ENCODE measurements around the gene UBE2H. TPM values are rescaled to one million over a fixed set of nuclear protein-coding genes. Genes with fewer than 3 reads are reported as not detected.
A peak's percentile ranks its signal among the peaks of the same experiment; 100 is the strongest.
"Not testable (repeated sequence)": the region's sequence is repeated elsewhere in the genome, so short reads cannot be mapped to it uniquely, and the experiment has no call there.

Gene UBE2H
- total and polyA plus RNA-seq, 4 donors, result 71.0 to 118 (median 97.7) TPM

GRCh38 chr7:129843365-129843898 lies 109.3 kb downstream of the UBE2H start:
- no peak overlapping the region for H3K4me3 ChIP-seq (ENCODE audit: low read depth, low read length)
- no peak overlapping the region for H3K27ac ChIP-seq (ENCODE audit: low read depth, low read length)
- H3K36me3 ChIP-seq (ENCODE audit: control insufficient read depth, insufficient read depth, low read length), result no peaks in the 10 kb centered on the region
- H3K4me1 ChIP-seq (ENCODE audit: control insufficient read depth, insufficient read depth, low read length), result no peaks in the 10 kb centered on the region
- WGBS (ENCODE audit: insufficient coverage), result 32% methylated on average over 7 of the region's 12 CpGs
- H3K27me3 ChIP-seq (ENCODE audit: control insufficient read depth, insufficient read depth, low read length), result no peaks in the 10 kb centered on the region
- H3K9me3 ChIP-seq (ENCODE audit: control insufficient read depth, insufficient read depth, low read length), result no peaks in the 10 kb centered on the region
- peak in 2 of 6 donors; percentile 38 to 47 for DNase-seq (ENCODE audit: low read depth in 4 of 6, low spot score in 6 of 6)

- Histone ChIP-seq H3K27me3 (ENCODE audit: control insufficient read depth, insufficient read depth, low read length) (no peaks in the 10 kb centered on the region), H3K4me1 (ENCODE audit: control insufficient read depth, insufficient read depth, low read length) (no peaks in the 10 kb centered on the region), H3K36me3 (ENCODE audit: control insufficient read depth, insufficient read depth, low read length) (no peaks in the 10 kb centered on the region), H3K9me3 (ENCODE audit: control insufficient read depth, insufficient read depth, low read length) (no peaks in the 10 kb centered on the region), H3K27ac (ENCODE audit: low read depth, low read length) (no peak overlapping the region), H3K4me3 (ENCODE audit: low read depth, low read length) (no peak overlapping the region)
- no peak for DNase-seq (ENCODE audit: low read depth in 4 of 6, low spot score in 6 of 6)
- WGBS (ENCODE audit: insufficient coverage), result 95% methylated on average over 3 of the region's 3 CpGs
Measured at GRCh38 chr7:129841465-129841864, 111.3 kb downstream of the UBE2H start.

- 100% methylated on average over 1 of the region's 4 CpGs for WGBS (ENCODE audit: insufficient coverage)
- Histone ChIP-seq H3K4me1 (ENCODE audit: control insufficient read depth, insufficient read depth, low read length) (peaks cover 3% of the 10 kb centered on the region), H3K36me3 (ENCODE audit: control insufficient read depth, insufficient read depth, low read length) (peaks cover 3% of the 10 kb centered on the region), H3K4me3 (ENCODE audit: low read depth, low read length) (no peak overlapping the region), H3K27ac (ENCODE audit: low read depth, low read length) (no peak overlapping the region), H3K9me3 (ENCODE audit: control insufficient read depth, insufficient read depth, low read length) (no peaks in the 10 kb centered on the region), H3K27me3 (ENCODE audit: control insufficient read depth, insufficient read depth, low read length) (no peaks in the 10 kb centered on the region)
- no peak for DNase-seq (ENCODE audit: low read depth in 4 of 6, low spot score in 6 of 6)
Measured at GRCh38 chr7:129840757-129841156, 112.0 kb downstream of the UBE2H start.

GRCh38 chr7:129836983-129837382 lies 115.8 kb downstream of the UBE2H start:
- H3K27ac ChIP-seq (ENCODE audit: low read depth, low read length), result no peak overlapping the region
- H3K4me1 ChIP-seq (ENCODE audit: control insufficient read depth, insufficient read depth, low read length), result peaks cover 8% of the 10 kb centered on the region
- H3K36me3 ChIP-seq (ENCODE audit: control insufficient read depth, insufficient read depth, low read length), result peaks cover 3% of the 10 kb centered on the region
- no peaks in the 10 kb centered on the region for H3K27me3 ChIP-seq (ENCODE audit: control insufficient read depth, insufficient read depth, low read length)
- WGBS (ENCODE audit: insufficient coverage), result 44% methylated on average over 1 of the region's 3 CpGs
- no peak overlapping the region for H3K4me3 ChIP-seq (ENCODE audit: low read depth, low read length)
- H3K9me3 ChIP-seq (ENCODE audit: control insufficient read depth, insufficient read depth, low read length), result no peaks in the 10 kb centered on the region
- DNase-seq (ENCODE audit: low read depth in 4 of 6, low spot score in 6 of 6), result no peak

- Histone ChIP-seq H3K4me3 (ENCODE audit: low read depth, low read length) (no peak overlapping the region), H3K4me1 (ENCODE audit: control insufficient read depth, insufficient read depth, low read length) (peaks cover 18% of the 10 kb centered on the region), H3K27me3 (ENCODE audit: control insufficient read depth, insufficient read depth, low read length) (no peaks in the 10 kb centered on the region), H3K27ac (ENCODE audit: low read depth, low read length) (no peak overlapping the region), H3K9me3 (ENCODE audit: control insufficient read depth, insufficient read depth, low read length) (no peaks in the 10 kb centered on the region), H3K36me3 (ENCODE audit: control insufficient read depth, insufficient read depth, low read length) (peaks cover 6% of the 10 kb centered on the region)
- peak in 1 of 6 donors; percentile 52 for DNase-seq (ENCODE audit: low read depth in 4 of 6, low spot score in 6 of 6)
- 40% methylated on average over 5 of the region's 6 CpGs for WGBS (ENCODE audit: insufficient coverage)
Measured at GRCh38 chr7:129835569-129835968, 117.2 kb downstream of the UBE2H start.

GRCh38 chr7:129833353-129833752 lies 119.4 kb downstream of the UBE2H start:
- H3K4me3 ChIP-seq (ENCODE audit: low read depth, low read length); H3K27me3 ChIP-seq (ENCODE audit: control insufficient read depth, insufficient read depth, low read length); H3K27ac ChIP-seq (ENCODE audit: low read depth, low read length); DNase-seq (ENCODE audit: low read depth in 4 of 6, low spot score in 6 of 6); H3K9me3 ChIP-seq (ENCODE audit: control insufficient read depth, insufficient read depth, low read length): not testable (repeated sequence)
- WGBS (ENCODE audit: insufficient coverage), result 88% methylated on average over 4 of the region's 6 CpGs
- Histone ChIP-seq H3K4me1 (ENCODE audit: control insufficient read depth, insufficient read depth, low read length) (peaks cover 29% of the 10 kb centered on the region), H3K36me3 (ENCODE audit: control insufficient read depth, insufficient read depth, low read length) (peaks cover 11% of the 10 kb centered on the region)

DNA sequence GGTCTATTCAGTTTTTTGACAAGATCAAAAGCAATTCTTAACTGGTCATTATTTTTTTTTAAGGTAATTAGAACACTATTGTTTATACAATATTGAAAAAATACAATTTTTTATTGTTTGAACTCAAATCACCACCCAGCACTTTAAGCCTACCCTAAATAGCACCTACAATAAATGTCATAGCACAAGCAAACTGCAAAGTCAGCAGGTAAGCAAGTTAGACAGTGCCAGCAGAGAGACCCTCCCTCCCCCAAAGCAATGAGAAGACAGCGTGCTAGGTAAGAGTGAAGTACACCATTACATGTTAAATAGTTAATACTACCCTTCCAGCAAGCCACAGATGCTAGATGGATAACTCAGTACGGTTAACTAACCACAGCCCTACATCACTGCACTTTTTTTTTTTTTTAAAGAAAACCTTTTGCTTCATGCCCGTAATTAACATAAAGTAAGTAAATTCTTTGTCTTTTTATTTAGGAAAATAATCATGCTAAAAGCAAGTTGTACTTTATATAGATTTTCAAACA lies 120.0 kb downstream of the UBE2H start:
- Histone ChIP-seq H3K4me1 (ENCODE audit: control insufficient read depth, insufficient read depth, low read length) (peaks cover 29% of the 10 kb centered on the region), H3K4me3 (ENCODE audit: low read depth, low read length) (no peak overlapping the region), H3K36me3 (ENCODE audit: control insufficient read depth, insufficient read depth, low read length) (peaks cover 12% of the 10 kb centered on the region), H3K27me3 (ENCODE audit: control insufficient read depth, insufficient read depth, low read length) (no peaks in the 10 kb centered on the region), H3K27ac (ENCODE audit: low read depth, low read length) (no peak overlapping the region), H3K9me3 (ENCODE audit: control insufficient read depth, insufficient read depth, low read length) (no peaks in the 10 kb centered on the region)
- no CpG with 5 or more reads among the region's 3 CpGs for WGBS (ENCODE audit: insufficient coverage)
- no peak for DNase-seq (ENCODE audit: low read depth in 4 of 6, low spot score in 6 of 6)

DNA sequence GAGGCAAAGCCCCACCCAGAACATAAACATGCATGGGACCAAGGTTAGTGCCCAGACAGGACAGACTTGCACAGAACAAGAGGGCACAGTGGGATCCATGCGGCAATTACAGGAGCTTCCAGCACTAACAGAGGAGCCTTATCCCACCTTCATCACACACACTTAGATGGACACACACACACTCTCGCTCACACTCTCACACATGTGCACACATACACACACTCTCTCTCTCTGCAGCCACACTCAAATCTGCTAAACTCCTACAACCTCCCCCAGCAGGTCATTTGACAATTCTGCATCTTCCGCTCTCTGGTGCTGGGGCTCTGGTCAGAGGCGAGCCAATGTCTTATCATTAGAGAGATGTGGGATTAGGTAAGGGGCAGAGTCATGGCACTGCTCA lies 120.5 kb downstream of the UBE2H start:
- WGBS (ENCODE audit: insufficient coverage), result 94% methylated on average over 2 of the region's 4 CpGs
- Histone ChIP-seq H3K36me3 (ENCODE audit: control insufficient read depth, insufficient read depth, low read length) (peaks cover 12% of the 10 kb centered on the region), H3K4me1 (ENCODE audit: control insufficient read depth, insufficient read depth, low read length) (peaks cover 29% of the 10 kb centered on the region), H3K27ac (ENCODE audit: low read depth, low read length) (peak overlapping the region; percentile 18), H3K27me3 (ENCODE audit: control insufficient read depth, insufficient read depth, low read length) (no peaks in the 10 kb centered on the region), H3K4me3 (ENCODE audit: low read depth, low read length) (no peak overlapping the region), H3K9me3 (ENCODE audit: control insufficient read depth, insufficient read depth, low read length) (no peaks in the 10 kb centered on the region)
- DNase-seq (ENCODE audit: low read depth in 4 of 6, low spot score in 6 of 6), result no peak

DNA sequence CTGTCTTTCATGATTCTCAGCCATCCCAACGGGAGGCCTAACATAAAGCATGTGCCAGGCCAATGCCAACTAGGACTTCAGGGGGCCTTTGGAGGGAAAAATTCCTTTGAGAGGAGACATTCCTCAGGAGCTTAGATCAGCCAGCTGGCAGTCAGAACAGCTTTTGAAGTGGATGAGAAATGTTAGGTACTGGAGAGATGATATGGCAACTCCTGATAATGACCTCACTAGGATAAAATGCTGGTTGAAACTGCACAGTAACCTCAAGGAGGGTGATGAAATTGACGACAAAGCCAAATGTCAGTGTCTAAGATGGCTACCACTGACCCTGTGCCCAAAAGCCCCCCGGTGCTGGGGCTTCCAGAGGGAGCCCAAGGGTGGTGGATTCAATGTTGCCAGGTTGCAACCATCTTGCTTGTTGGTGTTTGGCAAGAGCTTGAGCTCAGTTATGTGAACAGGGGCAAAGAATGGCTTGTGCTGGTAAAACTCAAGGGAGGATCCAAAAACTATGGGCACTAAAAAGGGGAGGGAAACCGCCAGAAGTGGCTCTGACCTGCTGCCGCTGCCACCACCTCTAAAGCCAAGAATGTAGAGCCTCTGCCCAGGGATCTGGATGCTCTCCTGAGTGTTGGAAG lies 121.2 kb downstream of the UBE2H start:
- no peaks in the 10 kb centered on the region for H3K27me3 ChIP-seq (ENCODE audit: control insufficient read depth, insufficient read depth, low read length)
- no peaks in the 10 kb centered on the region for H3K9me3 ChIP-seq (ENCODE audit: control insufficient read depth, insufficient read depth, low read length)
- H3K36me3 ChIP-seq (ENCODE audit: control insufficient read depth, insufficient read depth, low read length), result peaks cover 12% of the 10 kb centered on the region
- H3K4me1 ChIP-seq (ENCODE audit: control insufficient read depth, insufficient read depth, low read length), result peaks cover 29% of the 10 kb centered on the region
- peak in 2 of 6 donors; percentile 55 to 64 for DNase-seq (ENCODE audit: low read depth in 4 of 6, low spot score in 6 of 6)
- peak overlapping the region; percentile 18 for H3K27ac ChIP-seq (ENCODE audit: low read depth, low read length)
- WGBS (ENCODE audit: insufficient coverage), result 60% methylated on average over 5 of the region's 5 CpGs
- H3K4me3 ChIP-seq (ENCODE audit: low read depth, low read length), result no peak overlapping the region

DNA sequence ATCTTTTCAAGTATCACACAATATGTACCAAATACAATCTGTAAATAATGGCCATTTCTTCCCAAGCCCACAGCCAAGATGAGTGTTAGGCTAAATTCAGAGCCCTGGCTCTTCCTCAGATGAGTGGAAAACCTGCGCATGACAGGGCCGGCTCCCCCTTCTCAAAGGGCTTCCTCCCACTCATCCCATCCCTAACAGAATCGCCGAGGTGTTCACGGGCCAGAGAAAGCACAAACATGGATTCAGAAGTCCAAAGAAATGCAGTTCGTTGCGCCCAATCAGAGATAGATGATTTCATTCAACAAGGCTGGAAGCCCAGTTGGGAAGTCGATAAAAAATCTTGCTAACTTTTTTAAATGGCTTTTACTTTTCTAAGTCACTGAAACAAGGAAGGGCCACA lies 121.8 kb downstream of the UBE2H start:
- no peak for DNase-seq (ENCODE audit: low read depth in 4 of 6, low spot score in 6 of 6)
- Histone ChIP-seq H3K27ac (ENCODE audit: low read depth, low read length) (no peak overlapping the region), H3K27me3 (ENCODE audit: control insufficient read depth, insufficient read depth, low read length) (no peaks in the 10 kb centered on the region), H3K4me3 (ENCODE audit: low read depth, low read length) (no peak overlapping the region), H3K9me3 (ENCODE audit: control insufficient read depth, insufficient read depth, low read length) (no peaks in the 10 kb centered on the region), H3K36me3 (ENCODE audit: control insufficient read depth, insufficient read depth, low read length) (peaks cover 11% of the 10 kb centered on the region), H3K4me1 (ENCODE audit: control insufficient read depth, insufficient read depth, low read length) (peaks cover 31% of the 10 kb centered on the region)
- 79% methylated on average over 4 of the region's 8 CpGs for WGBS (ENCODE audit: insufficient coverage)

Measured in spinal cord (tissue), 10 donors.